ENCODE results near the gene RNF213. TPM values are rescaled to one million over a fixed set of nuclear protein-coding genes. Genes with fewer than 3 reads are reported as not detected.
A peak's percentile ranks its signal among the peaks of the same experiment; 100 is the strongest.

The RNF213 gene
- total RNA-seq, 2 donors from 2014 or later, result 150 to 174 TPM

GRCh38 chr17:80424878-80425765, 164.5 kb downstream of the RNF213 start:
- no peak overlapping the region for H3K4me3 ChIP-seq
- no peaks in the 10 kb centered on the region for H3K27me3 ChIP-seq (replicated peaks; ENCODE audit: insufficient read depth)
- TF ChIP-seq, protein P1, sequence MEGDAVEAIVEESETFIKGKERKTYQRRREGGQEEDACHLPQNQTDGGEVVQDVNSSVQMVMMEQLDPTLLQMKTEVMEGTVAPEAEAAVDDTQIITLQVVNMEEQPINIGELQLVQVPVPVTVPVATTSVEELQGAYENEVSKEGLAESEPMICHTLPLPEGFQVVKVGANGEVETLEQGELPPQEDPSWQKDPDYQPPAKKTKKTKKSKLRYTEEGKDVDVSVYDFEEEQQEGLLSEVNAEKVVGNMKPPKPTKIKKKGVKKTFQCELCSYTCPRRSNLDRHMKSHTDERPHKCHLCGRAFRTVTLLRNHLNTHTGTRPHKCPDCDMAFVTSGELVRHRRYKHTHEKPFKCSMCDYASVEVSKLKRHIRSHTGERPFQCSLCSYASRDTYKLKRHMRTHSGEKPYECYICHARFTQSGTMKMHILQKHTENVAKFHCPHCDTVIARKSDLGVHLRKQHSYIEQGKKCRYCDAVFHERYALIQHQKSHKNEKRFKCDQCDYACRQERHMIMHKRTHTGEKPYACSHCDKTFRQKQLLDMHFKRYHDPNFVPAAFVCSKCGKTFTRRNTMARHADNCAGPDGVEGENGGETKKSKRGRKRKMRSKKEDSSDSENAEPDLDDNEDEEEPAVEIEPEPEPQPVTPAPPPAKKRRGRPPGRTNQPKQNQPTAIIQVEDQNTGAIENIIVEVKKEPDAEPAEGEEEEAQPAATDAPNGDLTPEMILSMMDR (IDR thresholded peaks at IDR 0.05), result no peak
- H3K36me3 ChIP-seq, result peaks cover 6% of the 10 kb centered on the region
- no peaks in the 10 kb centered on the region for H3K9me3 ChIP-seq
- no peak overlapping the region for H3K27ac ChIP-seq
- peaks cover 6 to 10% of the 10 kb centered on the region in 2 donors for H3K4me1 ChIP-seq (ENCODE audit: control insufficient read depth in 1 of 2, low read depth in 2 of 2)
- DNase-seq (ENCODE audit: low spot score), result no peak
- ATAC-seq (ENCODE audit: insufficient number of reproducible peaks, low FRiP score, low read depth), result no peak

DNA sequence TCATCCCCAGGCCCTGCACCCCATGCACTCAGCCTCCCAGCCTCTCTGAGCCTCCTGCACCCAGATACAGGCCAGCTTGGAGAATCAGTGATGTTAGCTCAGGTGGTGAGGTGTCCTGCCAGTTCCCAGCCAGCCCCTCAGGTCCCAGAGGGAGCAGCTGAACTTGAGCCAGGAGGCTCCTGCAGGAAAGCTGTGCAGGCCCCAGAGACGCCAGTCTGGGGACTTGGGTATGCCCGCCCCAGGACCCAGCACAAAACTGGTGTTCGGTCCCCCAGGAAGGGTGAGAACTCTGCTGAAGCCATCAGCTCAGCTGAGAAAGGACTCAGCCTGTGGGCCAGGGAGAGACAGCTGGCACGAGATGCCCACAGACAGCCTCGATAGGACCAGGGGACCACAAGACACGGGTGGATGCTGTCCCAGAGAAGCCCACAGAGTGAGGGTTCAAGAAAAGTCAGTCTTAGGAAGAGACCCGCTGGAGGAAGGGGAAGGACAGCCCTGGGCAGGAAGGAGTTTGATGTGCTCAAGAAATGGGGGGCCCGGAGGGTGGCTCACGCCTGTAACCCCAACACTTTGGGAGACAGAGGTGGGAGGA, 165.3 kb downstream of the RNF213 start:
- no peaks in the 10 kb centered on the region for H3K9me3 ChIP-seq
- H3K4me1 ChIP-seq (ENCODE audit: control insufficient read depth in 1 of 2, low read depth in 2 of 2), result peaks cover 6 to 10% of the 10 kb centered on the region in 2 donors
- H3K36me3 ChIP-seq, result peaks cover 6% of the 10 kb centered on the region
- no peaks in the 10 kb centered on the region for H3K27me3 ChIP-seq (replicated peaks; ENCODE audit: insufficient read depth)
- DNase-seq (ENCODE audit: low spot score) (no peak), ATAC-seq (ENCODE audit: insufficient number of reproducible peaks, low FRiP score, low read depth) (no peak)
- no peak overlapping the region for H3K27ac ChIP-seq
- no peak overlapping the region for H3K4me3 ChIP-seq
- TF ChIP-seq, protein P1 (IDR thresholded peaks at IDR 0.05), result no peak

GRCh38 chr17:80426671-80427326, 166.1 kb downstream of the RNF213 start:
- Histone ChIP-seq H3K27me3 (replicated peaks; ENCODE audit: insufficient read depth) (no peaks in the 10 kb centered on the region), H3K4me1 (ENCODE audit: control insufficient read depth in 1 of 2, low read depth in 2 of 2) (peaks cover 6 to 10% of the 10 kb centered on the region in 2 donors), H3K27ac (no peak overlapping the region), H3K9me3 (no peaks in the 10 kb centered on the region), H3K4me3 (no peak overlapping the region), H3K36me3 (peaks cover 6% of the 10 kb centered on the region)
- DNase-seq (ENCODE audit: low spot score) (no peak), ATAC-seq (ENCODE audit: insufficient number of reproducible peaks, low FRiP score, low read depth) (peak; percentile 26)
- TF ChIP-seq, protein P1 (IDR thresholded peaks at IDR 0.05), result peak; percentile 98

- no peaks in the 10 kb centered on the region for H3K9me3 ChIP-seq
- no peak overlapping the region for H3K27ac ChIP-seq
- ATAC-seq (ENCODE audit: insufficient number of reproducible peaks, low FRiP score, low read depth) (no peak), DNase-seq (ENCODE audit: low spot score) (no peak)
- TF ChIP-seq, protein P1 (IDR thresholded peaks at IDR 0.05), result no peak
- peaks cover 6% of the 10 kb centered on the region for H3K36me3 ChIP-seq
- H3K27me3 ChIP-seq (replicated peaks; ENCODE audit: insufficient read depth), result no peaks in the 10 kb centered on the region
- no peak overlapping the region for H3K4me3 ChIP-seq
- H3K4me1 ChIP-seq (ENCODE audit: control insufficient read depth in 1 of 2, low read depth in 2 of 2), result peaks cover 6 to 10% of the 10 kb centered on the region in 2 donors
These were observed 167.0 kb downstream of the RNF213 start for GRCh38 chr17:80427366-80428282.
